ENCODE data around the gene GPR157. TPM values are rescaled to one million over a fixed set of nuclear protein-coding genes. Genes with fewer than 3 reads are reported as not detected.

Gene GPR157
- total RNA-seq, 1 donor from 2014 or later, result 0.76 TPM

DNA sequence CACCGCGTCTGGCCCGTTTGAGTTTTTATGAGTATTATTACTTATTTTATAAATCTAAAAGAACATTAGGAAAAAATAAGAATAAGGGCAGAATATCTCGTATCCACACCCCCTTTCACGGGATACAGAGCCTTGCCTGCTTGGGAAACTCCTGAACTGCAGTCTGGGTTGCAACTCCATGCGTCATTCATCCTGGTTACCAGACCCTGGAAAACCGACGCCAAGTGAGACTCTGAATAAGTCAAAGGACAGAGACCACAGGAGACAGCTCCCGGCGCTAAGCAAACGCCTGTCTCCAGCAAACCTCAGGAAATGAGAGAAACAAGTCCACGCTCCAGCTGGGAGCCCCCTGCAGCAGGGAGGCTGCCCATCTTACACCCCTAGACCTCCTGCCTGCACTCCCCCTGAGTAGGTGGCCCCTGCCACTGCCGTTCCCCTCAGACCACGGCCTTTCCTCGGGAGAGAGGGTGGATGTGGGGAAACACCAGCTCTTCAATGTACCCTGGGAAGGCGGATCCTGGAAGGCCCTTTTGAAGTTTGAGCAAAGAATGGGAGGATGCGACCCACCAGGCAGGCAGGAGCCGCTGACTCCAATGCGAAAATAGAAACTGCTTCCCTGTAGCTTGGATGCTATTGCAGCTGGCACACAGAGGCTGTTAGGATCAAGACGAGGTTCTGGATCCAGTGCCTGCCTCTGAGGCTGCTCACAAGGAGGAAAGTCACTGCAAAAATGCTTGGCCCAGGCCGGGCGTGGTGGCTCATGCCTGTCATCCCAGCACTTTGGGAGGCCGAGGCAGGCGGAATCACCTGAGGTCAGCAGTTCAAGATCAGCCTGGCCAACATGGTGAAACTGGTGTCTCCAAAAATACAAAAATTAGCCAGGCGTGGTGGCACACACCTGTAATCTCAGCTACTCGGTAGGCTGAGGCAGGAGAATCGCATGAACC is 37.7 kb upstream of the GPR157 start:
- Mint-ChIP-seq H3K27ac (ENCODE audit: unreplicated experiment) (no peak overlapping the region), H3K27me3 (ENCODE audit: unreplicated experiment) (peaks cover 9% of the 10 kb centered on the region), H3K9me3 (ENCODE audit: unreplicated experiment) (peaks cover 2% of the 10 kb centered on the region), H3K4me3 (ENCODE audit: unreplicated experiment) (no peak overlapping the region), H3K4me1 (ENCODE audit: low read depth, unreplicated experiment) (no peaks in the 10 kb centered on the region), H3K36me3 (ENCODE audit: unreplicated experiment) (no peaks in the 10 kb centered on the region)
- DNase-seq, result no peak
- TF ChIP-seq, protein P1, sequence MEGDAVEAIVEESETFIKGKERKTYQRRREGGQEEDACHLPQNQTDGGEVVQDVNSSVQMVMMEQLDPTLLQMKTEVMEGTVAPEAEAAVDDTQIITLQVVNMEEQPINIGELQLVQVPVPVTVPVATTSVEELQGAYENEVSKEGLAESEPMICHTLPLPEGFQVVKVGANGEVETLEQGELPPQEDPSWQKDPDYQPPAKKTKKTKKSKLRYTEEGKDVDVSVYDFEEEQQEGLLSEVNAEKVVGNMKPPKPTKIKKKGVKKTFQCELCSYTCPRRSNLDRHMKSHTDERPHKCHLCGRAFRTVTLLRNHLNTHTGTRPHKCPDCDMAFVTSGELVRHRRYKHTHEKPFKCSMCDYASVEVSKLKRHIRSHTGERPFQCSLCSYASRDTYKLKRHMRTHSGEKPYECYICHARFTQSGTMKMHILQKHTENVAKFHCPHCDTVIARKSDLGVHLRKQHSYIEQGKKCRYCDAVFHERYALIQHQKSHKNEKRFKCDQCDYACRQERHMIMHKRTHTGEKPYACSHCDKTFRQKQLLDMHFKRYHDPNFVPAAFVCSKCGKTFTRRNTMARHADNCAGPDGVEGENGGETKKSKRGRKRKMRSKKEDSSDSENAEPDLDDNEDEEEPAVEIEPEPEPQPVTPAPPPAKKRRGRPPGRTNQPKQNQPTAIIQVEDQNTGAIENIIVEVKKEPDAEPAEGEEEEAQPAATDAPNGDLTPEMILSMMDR (IDR thresholded peaks at IDR 0.05; ENCODE audit: partially characterized antibody, unreplicated experiment), result no peak

DNA sequence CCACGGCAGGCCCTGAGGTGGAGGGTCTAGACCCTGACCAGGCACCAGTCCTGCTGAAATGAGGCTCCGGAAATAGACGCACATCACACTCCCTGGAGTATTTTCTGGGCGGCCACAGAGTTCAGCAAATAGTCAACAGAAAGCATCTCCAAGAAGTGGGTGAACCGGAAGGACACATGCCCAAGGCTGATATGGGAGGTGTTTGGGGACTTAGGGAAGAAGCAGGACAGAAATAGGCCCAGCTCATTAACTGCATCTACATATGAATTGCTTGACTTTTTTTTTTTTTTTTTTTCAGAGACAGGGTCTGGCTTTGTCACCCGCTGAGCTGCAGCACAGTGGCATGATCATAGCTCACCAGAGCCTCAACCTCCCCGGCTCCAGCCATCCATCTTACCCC is 36.5 kb upstream of the GPR157 start:
- no peak overlapping the region for H3K27ac Mint-ChIP-seq (ENCODE audit: unreplicated experiment)
- H3K36me3 Mint-ChIP-seq (ENCODE audit: unreplicated experiment), result no peaks in the 10 kb centered on the region
- TF ChIP-seq, protein P1 (IDR thresholded peaks at IDR 0.05; ENCODE audit: partially characterized antibody, unreplicated experiment), result no peak
- no peak overlapping the region for H3K4me3 Mint-ChIP-seq (ENCODE audit: unreplicated experiment)
- H3K9me3 Mint-ChIP-seq (ENCODE audit: unreplicated experiment), result peaks cover 2% of the 10 kb centered on the region
- H3K4me1 Mint-ChIP-seq (ENCODE audit: low read depth, unreplicated experiment), result no peaks in the 10 kb centered on the region
- no peak for DNase-seq
- peaks cover 10% of the 10 kb centered on the region for H3K27me3 Mint-ChIP-seq (ENCODE audit: unreplicated experiment)

DNA sequence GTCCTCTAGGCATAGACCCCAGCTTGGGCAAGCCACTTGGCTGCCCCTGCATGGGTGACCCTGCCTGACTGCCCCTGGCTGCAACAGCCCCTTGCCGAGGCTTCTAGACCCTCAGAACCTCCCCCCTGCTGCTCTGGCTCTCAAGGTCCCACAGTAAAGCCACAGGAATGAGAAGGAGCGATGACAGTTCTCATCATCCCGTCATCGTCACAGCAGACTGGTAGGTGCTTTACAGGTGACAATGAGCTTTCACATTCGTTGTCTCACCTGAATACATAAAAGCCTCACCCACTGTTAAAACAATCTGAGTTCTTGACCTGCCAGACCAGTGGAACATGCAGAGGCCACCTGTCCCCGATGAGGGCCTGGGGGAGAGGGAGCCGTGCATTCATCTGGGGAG is 36.0 kb upstream of the GPR157 start:
- TF ChIP-seq, protein P1 (IDR thresholded peaks at IDR 0.05; ENCODE audit: partially characterized antibody, unreplicated experiment), result no peak
- Mint-ChIP-seq H3K27ac (ENCODE audit: unreplicated experiment) (no peak overlapping the region), H3K9me3 (ENCODE audit: unreplicated experiment) (peaks cover 2% of the 10 kb centered on the region), H3K36me3 (ENCODE audit: unreplicated experiment) (no peaks in the 10 kb centered on the region), H3K4me3 (ENCODE audit: unreplicated experiment) (no peak overlapping the region), H3K27me3 (ENCODE audit: unreplicated experiment) (peaks cover 10% of the 10 kb centered on the region), H3K4me1 (ENCODE audit: low read depth, unreplicated experiment) (no peaks in the 10 kb centered on the region)
- DNase-seq, result no peak

DNA sequence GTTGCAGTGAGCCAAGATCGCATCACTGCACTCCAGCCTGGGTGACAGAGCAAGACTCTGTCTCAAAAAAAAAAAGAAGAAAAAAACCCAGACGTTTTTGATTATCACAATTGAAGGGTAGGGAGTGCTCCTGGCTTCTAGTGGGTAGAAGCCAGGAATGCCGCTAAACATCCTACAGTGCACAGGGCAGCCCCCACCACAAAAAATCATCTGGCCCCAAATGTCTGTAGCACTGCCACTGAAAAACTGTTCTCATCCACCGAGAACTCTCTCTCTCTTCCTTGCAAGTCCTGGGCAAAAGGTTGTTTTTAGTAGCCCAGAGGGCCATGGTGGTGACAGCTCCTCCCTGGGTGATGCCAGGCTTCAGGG is 35.6 kb upstream of the GPR157 start:
- Mint-ChIP-seq H3K27me3 (ENCODE audit: unreplicated experiment) (peaks cover 10% of the 10 kb centered on the region), H3K27ac (ENCODE audit: unreplicated experiment) (no peak overlapping the region), H3K4me1 (ENCODE audit: low read depth, unreplicated experiment) (no peaks in the 10 kb centered on the region), H3K36me3 (ENCODE audit: unreplicated experiment) (no peaks in the 10 kb centered on the region), H3K4me3 (ENCODE audit: unreplicated experiment) (no peak overlapping the region), H3K9me3 (ENCODE audit: unreplicated experiment) (peaks cover 2% of the 10 kb centered on the region)
- TF ChIP-seq, protein P1 (IDR thresholded peaks at IDR 0.05; ENCODE audit: partially characterized antibody, unreplicated experiment), result no peak
- DNase-seq, result no peak

DNA sequence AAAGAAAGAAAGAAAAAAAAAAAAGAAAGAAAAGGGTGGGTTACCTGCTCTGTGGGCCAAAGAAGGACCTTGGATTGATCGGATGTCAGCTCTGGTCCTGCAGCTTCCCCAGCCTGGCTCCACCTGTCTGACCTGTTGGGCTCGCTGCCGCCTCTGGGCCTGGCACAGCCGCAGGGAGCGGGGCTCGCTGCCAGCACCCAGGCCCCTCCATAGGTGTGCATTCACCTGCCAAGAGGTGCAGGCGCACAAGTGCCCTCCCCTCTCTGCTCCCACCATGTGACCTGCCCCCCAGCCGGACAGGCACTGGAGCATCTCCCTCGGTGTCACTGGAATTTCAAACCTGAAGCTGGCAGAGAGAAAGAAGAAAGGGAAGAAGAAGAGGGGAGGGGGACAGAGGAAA is 33.1 kb upstream of the GPR157 start:
- TF ChIP-seq, protein P1 (IDR thresholded peaks at IDR 0.05; ENCODE audit: partially characterized antibody, unreplicated experiment), result no peak
- no peak overlapping the region for H3K27ac Mint-ChIP-seq (ENCODE audit: unreplicated experiment)
- H3K36me3 Mint-ChIP-seq (ENCODE audit: unreplicated experiment), result no peaks in the 10 kb centered on the region
- H3K27me3 Mint-ChIP-seq (ENCODE audit: unreplicated experiment), result peaks cover 4% of the 10 kb centered on the region
- no peaks in the 10 kb centered on the region for H3K4me1 Mint-ChIP-seq (ENCODE audit: low read depth, unreplicated experiment)
- DNase-seq, result no peak
- H3K4me3 Mint-ChIP-seq (ENCODE audit: unreplicated experiment), result no peak overlapping the region
- peaks cover 2% of the 10 kb centered on the region for H3K9me3 Mint-ChIP-seq (ENCODE audit: unreplicated experiment)
